ENCODE measurements around the gene SUPT4H1.

DNA sequence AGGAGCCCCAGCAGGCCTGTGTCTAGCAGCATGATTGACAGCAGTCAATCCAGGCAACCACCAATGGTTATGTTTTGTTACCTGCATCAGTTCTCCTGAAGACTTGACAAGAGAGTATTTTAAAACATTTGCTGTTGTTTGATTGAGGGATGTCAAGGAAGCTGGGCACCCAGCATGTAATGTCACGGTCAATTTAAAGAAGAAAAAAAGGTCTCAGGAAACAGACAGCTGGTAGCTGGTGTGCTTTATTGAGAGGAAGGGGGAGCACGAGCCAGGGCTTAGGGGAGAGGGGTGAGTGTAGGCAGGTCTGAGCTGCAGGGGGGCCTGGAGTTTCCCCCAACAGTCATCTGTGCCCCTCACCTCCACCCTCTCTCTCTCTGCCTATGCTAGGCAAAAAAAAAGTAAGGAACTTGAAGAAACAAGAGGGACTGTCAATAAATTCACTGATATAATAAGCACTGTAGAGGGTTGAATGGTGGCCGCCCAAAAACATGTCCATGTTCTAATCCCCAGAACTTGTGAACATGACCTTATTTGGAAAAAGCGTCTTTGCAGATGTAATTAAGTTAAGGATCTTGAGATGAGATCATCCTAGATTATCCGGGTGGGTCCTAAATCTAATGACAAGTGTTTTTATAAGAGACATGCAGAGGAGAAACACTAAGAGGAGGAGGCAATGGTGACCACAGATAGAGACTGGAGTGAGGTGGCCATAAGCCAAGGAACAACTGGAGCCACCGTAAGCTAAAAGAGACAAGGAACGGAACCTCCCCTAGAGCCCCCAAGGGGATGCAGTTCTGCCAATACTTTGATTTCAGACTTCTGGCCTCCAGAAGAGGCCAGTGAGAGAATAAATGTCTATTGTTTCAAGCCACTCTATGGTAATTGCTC lies 37.9 kb downstream of the SUPT4H1 start:
- TF ChIP-seq, protein P1, sequence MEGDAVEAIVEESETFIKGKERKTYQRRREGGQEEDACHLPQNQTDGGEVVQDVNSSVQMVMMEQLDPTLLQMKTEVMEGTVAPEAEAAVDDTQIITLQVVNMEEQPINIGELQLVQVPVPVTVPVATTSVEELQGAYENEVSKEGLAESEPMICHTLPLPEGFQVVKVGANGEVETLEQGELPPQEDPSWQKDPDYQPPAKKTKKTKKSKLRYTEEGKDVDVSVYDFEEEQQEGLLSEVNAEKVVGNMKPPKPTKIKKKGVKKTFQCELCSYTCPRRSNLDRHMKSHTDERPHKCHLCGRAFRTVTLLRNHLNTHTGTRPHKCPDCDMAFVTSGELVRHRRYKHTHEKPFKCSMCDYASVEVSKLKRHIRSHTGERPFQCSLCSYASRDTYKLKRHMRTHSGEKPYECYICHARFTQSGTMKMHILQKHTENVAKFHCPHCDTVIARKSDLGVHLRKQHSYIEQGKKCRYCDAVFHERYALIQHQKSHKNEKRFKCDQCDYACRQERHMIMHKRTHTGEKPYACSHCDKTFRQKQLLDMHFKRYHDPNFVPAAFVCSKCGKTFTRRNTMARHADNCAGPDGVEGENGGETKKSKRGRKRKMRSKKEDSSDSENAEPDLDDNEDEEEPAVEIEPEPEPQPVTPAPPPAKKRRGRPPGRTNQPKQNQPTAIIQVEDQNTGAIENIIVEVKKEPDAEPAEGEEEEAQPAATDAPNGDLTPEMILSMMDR (IDR thresholded peaks at IDR 0.05) = no peak
- TF ChIP-seq POLR2A (IDR thresholded peaks at IDR 0.05) (no peak), EP300 (IDR thresholded peaks at IDR 0.05) (no peak)
